Measurements from ENCODE around the gene RASSF7.

- no peak for TF ChIP-seq CTCF (IDR thresholded peaks at IDR 0.05; ENCODE audit: low read length)
- TF ChIP-seq EZH2 (IDR thresholded peaks at IDR 0.05; ENCODE audit: borderline replicate concordance, low read length): no peak
These were observed 48.1 kb downstream of the RASSF7 start for GRCh38 chr11:608791-609251.
